WTC11 (cell line): ENCODE measurements around the gene SRGAP1. TPM values are rescaled to one million over a fixed set of nuclear protein-coding genes. Genes with fewer than 3 reads are reported as not detected.
A peak's percentile ranks its signal among the peaks of the same experiment; 100 is the strongest.

Experiments
- ATAC-seq: fragments of 200-7000 bp; cut with Tn5 transposase; 2 replicates; pipeline ENCODE4 v1.10.0; 2021; ENCODE audit warnings: mild to moderate bottlenecking, moderate library complexity
- CTCF ChIA-PET: fragments of 300-600 bp; sonication (Branson Sonifier 250); formaldehyde crosslinking; loops from one replicate; lab custom pipeline; 2021; ENCODE audit warnings: antibody characterized with exemption; lab: Charles Lee
- POLR2A ChIA-PET: fragments of 350-600 bp; sonication (Branson Sonifier 250); formaldehyde crosslinking; loops from one replicate; lab custom pipeline; 2021; ENCODE audit warnings: antibody characterized with exemption; lab: Charles Lee
- DNase-seq: peaks from one replicate; pipeline ENCODE4 v3.0.0; 2021; ENCODE audit warnings: low spot score
- H3K27ac Mint-ChIP-seq: 2 replicates; pipeline ENCODE4 v1.8.0; 2021; ENCODE audit warnings: mixed read lengths
- H3K27me3 Mint-ChIP-seq: 2 replicates; pipeline ENCODE4 v1.8.0; 2021; ENCODE audit warnings: low read depth, mild to moderate bottlenecking, moderate library complexity, mixed read lengths
- H3K36me3 Mint-ChIP-seq: 2 replicates; pipeline ENCODE4 v1.8.0; 2021; ENCODE audit warnings: mixed read lengths
- H3K4me1 Mint-ChIP-seq: 2 replicates; pipeline ENCODE4 v1.8.0; 2022; ENCODE audit warnings: mixed read lengths
- H3K4me3 Mint-ChIP-seq: 2 replicates; pipeline ENCODE4 v1.8.0; 2021; ENCODE audit warnings: mild to moderate bottlenecking, moderate library complexity, mixed read lengths
- H3K9me3 Mint-ChIP-seq: 2 replicates; pipeline ENCODE4 v1.8.0; 2021; ENCODE audit warnings: mixed read lengths
- ATF2 ChIP-seq: sonication (generic); formaldehyde crosslinking; IDR thresholded peaks from 2 replicates; pipeline ENCODE4 v1.8.1; 2022; ENCODE audit warnings: low read depth, missing genetic modification reagents, borderline replicate concordance
- CREB1 ChIP-seq: sonication (generic); formaldehyde crosslinking; IDR thresholded peaks from 2 replicates; pipeline ENCODE4 v1.8.0; 2023; ENCODE audit warnings: mild to moderate bottlenecking, missing genetic modification reagents
- E2F5 ChIP-seq: sonication (generic); formaldehyde crosslinking; IDR thresholded peaks from 2 replicates; pipeline ENCODE4 v1.8.1; 2022; ENCODE audit warnings: mild to moderate bottlenecking, moderate library complexity, missing genetic modification reagents
- FOXP4 ChIP-seq: sonication (generic); formaldehyde crosslinking; IDR thresholded peaks from 2 replicates; pipeline ENCODE4 v1.8.0; 2022; ENCODE audit warnings: mild to moderate bottlenecking, missing genetic modification reagents
- GABPB1 ChIP-seq: sonication (generic); formaldehyde crosslinking; IDR thresholded peaks from 2 replicates; pipeline ENCODE4 v1.8.1; 2023; ENCODE audit warnings: mild to moderate bottlenecking, missing genetic modification reagents
- SOX15 ChIP-seq: fragments of 250-450 bp; sonication (Bioruptor Pico); IDR thresholded peaks from 2 replicates; pipeline ENCODE4 v1.9.0; 2021; ENCODE audit warnings: mild to moderate bottlenecking
- SP1 ChIP-seq: sonication (generic); formaldehyde crosslinking; conservative IDR thresholded peaks from 2 replicates; pipeline ENCODE4 v1.8.1; 2022; ENCODE audit warnings: missing genetic modification reagents
- STAT6 ChIP-seq: sonication (generic); formaldehyde crosslinking; conservative IDR thresholded peaks from 2 replicates; pipeline ENCODE4 v1.8.1; 2023; ENCODE audit warnings: mild to moderate bottlenecking, low read depth, missing genetic modification reagents, moderate library complexity
- TEAD4 ChIP-seq: sonication (generic); formaldehyde crosslinking; IDR thresholded peaks from 2 replicates; pipeline ENCODE4 v1.8.0; 2022; ENCODE audit warnings: mild to moderate bottlenecking, missing genetic modification reagents
- ZNF396 ChIP-seq: fragments of 250-450 bp; sonication (Bioruptor Pico); IDR thresholded peaks from 2 replicates; pipeline ENCODE4 v1.8.0; 2021; ENCODE audit warnings: mild to moderate bottlenecking, moderate library complexity, borderline replicate concordance
- ZSCAN18 ChIP-seq: fragments of 250-450 bp; sonication (Bioruptor Pico); IDR thresholded peaks from 2 replicates; pipeline ENCODE4 v2.1.2; 2022; ENCODE audit warnings: mild to moderate bottlenecking, moderate library complexity
- total RNA-seq: library from RNA; stranded (reverse); gene quantifications from 3 replicates; pipeline ENCODE4 v1.2.3, GENCODE V29; 2021
- TF ChIP-seq, protein P1 (sequence below): fragments of 250-450 bp; sonication (Bioruptor Pico); IDR thresholded peaks from 2 replicates; pipeline ENCODE4 v1.9.0; 2021; ENCODE audit warnings: mild to moderate bottlenecking
- TF ChIP-seq, protein P2 (sequence below): sonication (generic); formaldehyde crosslinking; conservative IDR thresholded peaks from 2 replicates; pipeline ENCODE4 v1.8.1; 2022; ENCODE audit warnings: mild to moderate bottlenecking, missing genetic modification reagents
- TF ChIP-seq, protein P3 (sequence below): fragments of 250-450 bp; sonication (Bioruptor Pico); IDR thresholded peaks from 2 replicates; pipeline ENCODE4 v1.9.0; 2021; ENCODE audit warnings: moderate library complexity, mild to moderate bottlenecking, inconsistent platforms, borderline replicate concordance
- TF ChIP-seq, protein P4 (sequence below): sonication (generic); formaldehyde crosslinking; IDR thresholded peaks from 2 replicates; pipeline ENCODE4 v1.8.1; 2023; ENCODE audit warnings: mild to moderate bottlenecking, missing genetic modification reagents, moderate library complexity
- TF ChIP-seq, protein P5 (sequence below): sonication (generic); formaldehyde crosslinking; IDR thresholded peaks from 2 replicates; pipeline ENCODE4 v1.8.0; 2022; ENCODE audit warnings: mild to moderate bottlenecking, missing genetic modification reagents

SRGAP1 gene
- total RNA-seq, 1 experiment from 2014 or later = 10.3 TPM

DNA sequence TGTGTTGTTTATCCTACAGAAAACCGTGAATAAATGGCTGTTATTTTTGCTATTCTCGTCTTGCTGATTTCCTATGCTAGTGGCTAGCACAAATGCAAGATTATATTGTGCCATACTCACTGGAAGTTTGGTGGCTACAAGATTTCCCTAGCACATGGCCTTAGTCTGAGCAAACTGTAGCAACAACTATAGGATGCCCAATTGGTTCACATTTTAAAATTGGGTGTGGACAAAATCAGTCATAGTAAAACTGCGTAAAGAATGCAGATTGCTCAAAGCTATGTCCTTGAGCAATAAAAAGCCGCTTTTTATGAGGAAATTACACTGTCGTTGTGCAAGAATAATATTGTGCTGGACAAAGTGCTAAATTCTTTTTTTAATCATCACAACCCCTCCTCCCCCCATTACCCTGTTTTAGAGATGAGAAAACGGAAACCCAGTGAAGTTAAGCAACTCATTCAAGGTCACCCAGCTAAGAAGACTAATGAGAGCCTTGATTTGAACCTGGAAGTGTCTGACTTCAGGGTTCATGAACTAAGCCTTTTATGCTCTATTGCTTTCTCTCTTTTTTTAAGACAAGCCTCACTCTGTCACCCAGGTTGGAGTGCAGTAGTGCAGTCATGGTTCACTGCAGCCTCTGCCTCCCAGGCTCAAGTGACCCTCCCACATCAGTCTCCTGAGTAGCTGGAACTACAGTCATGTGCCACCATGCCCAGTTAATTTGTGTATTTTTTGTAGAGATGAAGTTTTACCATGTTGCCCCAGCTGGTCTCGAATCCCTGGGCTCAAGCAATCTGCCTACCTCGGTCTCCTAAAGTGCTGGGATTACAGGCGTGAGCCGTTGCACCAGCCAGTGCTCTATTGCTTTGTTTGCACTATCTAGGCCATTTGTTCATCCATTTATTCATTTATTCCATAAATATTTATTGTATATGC, 73.6 kb downstream of the SRGAP1 start:
- TF ChIP-seq GABPB1 (CRISPR knock-in tag) (peak; percentile 21; the same call in 1 of the 2 replicates), ATF2 (CRISPR knock-in tag) (no peak)
- ATAC-seq = no peak; the same call in 1 of the 2 replicates

GRCh38 chr12:63918800-63919300, 74.3 kb downstream of the SRGAP1 start:
- H3K4me3 Mint-ChIP-seq = no peak overlapping the region
- H3K36me3 Mint-ChIP-seq = no peaks in the 10 kb centered on the region
- H3K9me3 Mint-ChIP-seq = peaks cover 15% of the 10 kb centered on the region
- DNase-seq (no peak), ATAC-seq (no peak; the same call in 1 of the 2 replicates)
- H3K27me3 Mint-ChIP-seq = no peaks in the 10 kb centered on the region
- H3K4me1 Mint-ChIP-seq = peaks cover 40% of the 10 kb centered on the region
- ChIA-PET CTCF (no interaction called here), POLR2A (no interaction called here)
- peak overlapping the region; percentile 29; the same call in 1 of the 2 replicates for H3K27ac Mint-ChIP-seq
- TF ChIP-seq, protein P1, sequence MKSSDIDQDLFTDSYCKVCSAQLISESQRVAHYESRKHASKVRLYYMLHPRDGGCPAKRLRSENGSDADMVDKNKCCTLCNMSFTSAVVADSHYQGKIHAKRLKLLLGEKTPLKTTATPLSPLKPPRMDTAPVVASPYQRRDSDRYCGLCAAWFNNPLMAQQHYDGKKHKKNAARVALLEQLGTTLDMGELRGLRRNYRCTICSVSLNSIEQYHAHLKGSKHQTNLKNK (CRISPR knock-in tag) = no peak
- TF ChIP-seq, all 79 proteins: peak for 0

More for the DNA sequence above, 73.6 kb downstream of the SRGAP1 start:
- H3K9me3 Mint-ChIP-seq = peaks cover 15% of the 10 kb centered on the region
- ChIA-PET CTCF (no interaction called here), POLR2A (no interaction called here)
- DNase-seq = no peak
- peaks cover 40% of the 10 kb centered on the region for H3K4me1 Mint-ChIP-seq
- H3K27ac Mint-ChIP-seq = peak overlapping the region; percentile 29; the same call in 1 of the 2 replicates
- H3K27me3 Mint-ChIP-seq = no peaks in the 10 kb centered on the region
- H3K4me3 Mint-ChIP-seq = no peak overlapping the region
- no peaks in the 10 kb centered on the region for H3K36me3 Mint-ChIP-seq

DNA sequence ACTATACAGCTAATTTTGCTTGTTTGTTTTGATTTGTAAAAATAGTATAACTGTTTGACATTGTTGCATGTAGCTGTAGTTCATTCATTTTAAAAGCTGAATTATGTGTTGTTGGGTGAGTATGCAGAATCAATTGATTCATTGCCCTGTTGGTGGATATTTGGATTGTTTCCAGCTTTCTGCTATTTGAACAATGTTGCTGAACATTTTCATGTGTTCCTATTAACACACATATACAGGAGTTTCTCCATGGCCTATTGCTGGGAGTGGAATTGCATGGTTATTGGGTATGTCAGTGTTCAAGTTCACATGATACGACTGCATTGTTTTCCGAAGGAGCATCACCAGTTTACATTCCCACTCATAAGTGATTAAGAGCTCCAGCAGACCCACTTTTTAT, 75.3 kb downstream of the SRGAP1 start:
- Mint-ChIP-seq H3K36me3 (no peaks in the 10 kb centered on the region), H3K4me1 (peaks cover 32% of the 10 kb centered on the region), H3K9me3 (peaks cover 15% of the 10 kb centered on the region), H3K27me3 (no peaks in the 10 kb centered on the region)
- CTCF ChIA-PET = no interaction called here
- ATAC-seq = no peak
- POLR2A ChIA-PET = no interaction called here
- no peak for TF ChIP-seq STAT6 (CRISPR knock-in tag)
- no peak for TF ChIP-seq CREB1 (CRISPR knock-in tag)
- TF ChIP-seq SP1 (CRISPR knock-in tag) = no peak
- no peak for TF ChIP-seq ZNF396 (CRISPR knock-in tag)
- no peak for TF ChIP-seq E2F5 (CRISPR knock-in tag)
- no peak for TF ChIP-seq SOX15 (CRISPR knock-in tag)
- no peak for TF ChIP-seq FOXP4 (CRISPR knock-in tag)
- TF ChIP-seq, protein P2, sequence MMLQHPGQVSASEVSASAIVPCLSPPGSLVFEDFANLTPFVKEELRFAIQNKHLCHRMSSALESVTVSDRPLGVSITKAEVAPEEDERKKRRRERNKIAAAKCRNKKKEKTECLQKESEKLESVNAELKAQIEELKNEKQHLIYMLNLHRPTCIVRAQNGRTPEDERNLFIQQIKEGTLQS (CRISPR knock-in tag) = no peak
- no peak for TF ChIP-seq TEAD4
- TF ChIP-seq, protein P3, sequence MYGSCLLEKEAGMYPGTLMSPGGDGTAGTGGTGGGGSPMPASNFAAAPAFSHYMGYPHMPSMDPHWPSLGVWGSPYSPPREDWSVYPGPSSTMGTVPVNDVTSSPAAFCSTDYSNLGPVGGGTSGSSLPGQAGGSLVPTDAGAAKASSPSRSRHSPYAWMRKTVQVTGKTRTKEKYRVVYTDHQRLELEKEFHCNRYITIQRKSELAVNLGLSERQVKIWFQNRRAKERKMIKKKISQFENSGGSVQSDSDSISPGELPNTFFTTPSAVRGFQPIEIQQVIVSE = no peak
- TF ChIP-seq, protein P4, sequence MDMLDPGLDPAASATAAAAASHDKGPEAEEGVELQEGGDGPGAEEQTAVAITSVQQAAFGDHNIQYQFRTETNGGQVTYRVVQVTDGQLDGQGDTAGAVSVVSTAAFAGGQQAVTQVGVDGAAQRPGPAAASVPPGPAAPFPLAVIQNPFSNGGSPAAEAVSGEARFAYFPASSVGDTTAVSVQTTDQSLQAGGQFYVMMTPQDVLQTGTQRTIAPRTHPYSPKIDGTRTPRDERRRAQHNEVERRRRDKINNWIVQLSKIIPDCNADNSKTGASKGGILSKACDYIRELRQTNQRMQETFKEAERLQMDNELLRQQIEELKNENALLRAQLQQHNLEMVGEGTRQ (CRISPR knock-in tag) = no peak
- TF ChIP-seq ZSCAN18 (CRISPR knock-in tag) = no peak
- TF ChIP-seq, protein P5, sequence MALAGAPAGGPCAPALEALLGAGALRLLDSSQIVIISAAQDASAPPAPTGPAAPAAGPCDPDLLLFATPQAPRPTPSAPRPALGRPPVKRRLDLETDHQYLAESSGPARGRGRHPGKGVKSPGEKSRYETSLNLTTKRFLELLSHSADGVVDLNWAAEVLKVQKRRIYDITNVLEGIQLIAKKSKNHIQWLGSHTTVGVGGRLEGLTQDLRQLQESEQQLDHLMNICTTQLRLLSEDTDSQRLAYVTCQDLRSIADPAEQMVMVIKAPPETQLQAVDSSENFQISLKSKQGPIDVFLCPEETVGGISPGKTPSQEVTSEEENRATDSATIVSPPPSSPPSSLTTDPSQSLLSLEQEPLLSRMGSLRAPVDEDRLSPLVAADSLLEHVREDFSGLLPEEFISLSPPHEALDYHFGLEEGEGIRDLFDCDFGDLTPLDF (CRISPR knock-in tag) = no peak
- TF ChIP-seq, all 79 proteins: peak for 0
- DNase-seq = no peak
- Mint-ChIP-seq H3K27ac (no peak overlapping the region), H3K4me3 (no peak overlapping the region)
